Measurements from ENCODE around the gene REV3L. TPM values are rescaled to one million over a fixed set of nuclear protein-coding genes. Genes with fewer than 3 reads are reported as not detected.

REV3L gene
- total RNA-seq, 1 experiment from 2014 or later: 5.3 TPM

DNA sequence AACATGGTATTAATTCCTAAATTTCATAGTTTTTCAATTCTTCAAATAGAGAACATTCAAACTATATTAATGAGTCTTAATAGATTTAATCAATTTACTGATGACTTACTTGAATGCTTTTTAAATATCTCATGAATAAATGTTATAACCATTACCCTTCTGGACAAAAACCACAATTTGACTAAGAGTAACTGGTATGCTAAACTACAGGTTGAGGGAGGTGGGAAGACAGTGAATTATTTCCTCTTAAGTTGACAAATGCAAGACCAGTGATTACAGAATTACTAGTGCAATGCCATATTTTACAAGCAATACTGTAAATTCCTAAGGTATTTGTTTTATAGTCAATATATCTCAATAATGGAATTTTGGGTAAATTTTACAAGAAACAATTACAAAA, 65.1 kb downstream of the REV3L start:
- Histone ChIP-seq H3K79me2 (ENCODE audit: insufficient read depth, low read length) (no peaks in the 10 kb centered on the region), H2BK20ac (ENCODE audit: low read depth, low read length, poor library complexity, severe bottlenecking) (no peak overlapping the region), H3K23me2 (ENCODE audit: insufficient read length, low read depth, low read length, poor library complexity, severe bottlenecking) (no peaks in the 10 kb centered on the region), H3T11ph (ENCODE audit: low read length) (no peak overlapping the region), H3K4me1 (ENCODE audit: insufficient read depth, low read length) (no peaks in the 10 kb centered on the region), H2AK5ac (ENCODE audit: insufficient read length, low read length) (no peak overlapping the region), H3K18ac (ENCODE audit: insufficient read length, low read depth, low read length) (no peak overlapping the region), H3K27ac (ENCODE audit: insufficient read length, low read depth, low read length) (no peak overlapping the region), H4K91ac (ENCODE audit: insufficient read length, low read depth, low read length) (no peak overlapping the region), H3K56ac (ENCODE audit: insufficient read length, low read depth, low read length) (no peak overlapping the region), H2BK12ac (ENCODE audit: insufficient read length, low read depth, low read length) (no peak overlapping the region), H3K27me3 (ENCODE audit: insufficient read depth, low read length) (no peaks in the 10 kb centered on the region), H2BK120ac (ENCODE audit: low read depth, low read length, poor library complexity, severe bottlenecking) (no peak overlapping the region), H3K4me2 (ENCODE audit: insufficient read depth, insufficient read length, low read length) (no peak overlapping the region), H2AFZ (ENCODE audit: low read length) (no peak overlapping the region), H3K14ac (ENCODE audit: insufficient read depth, low read length) (no peak overlapping the region), H4K20me1 (ENCODE audit: control insufficient read depth, insufficient read depth, insufficient read length) (no peaks in the 10 kb centered on the region), H3K79me1 (ENCODE audit: insufficient read depth, low read depth, low read length, poor library complexity, severe bottlenecking) (no peaks in the 10 kb centered on the region), H2BK5ac (ENCODE audit: insufficient read length, low read length) (no peak overlapping the region), H4K5ac (ENCODE audit: insufficient read length, low read depth, low read length) (no peak overlapping the region), H3K9ac (ENCODE audit: extremely low read depth, insufficient read length, low read length) (no peak overlapping the region), H3K9me3 (ENCODE audit: control insufficient read depth, low read depth, low read length) (no peaks in the 10 kb centered on the region), H4K8ac (replicated peaks; ENCODE audit: insufficient read length, low read depth, low read length) (no peak overlapping the region), H3K4ac (ENCODE audit: low read depth, low read length) (no peak overlapping the region), H2BK15ac (ENCODE audit: low read depth, low read length) (no peak overlapping the region), H3K23ac (ENCODE audit: insufficient read length, low read depth, low read length) (no peak overlapping the region)
- no peak for DNase-seq
- no peaks in the 10 kb centered on the region for H3K9me3 Mint-ChIP-seq
- H3K36me3 Mint-ChIP-seq (ENCODE audit: insufficient read depth in 1 of 3, low read depth in 3 of 3): no peaks in the 10 kb centered on the region
- TF ChIP-seq, protein P1, sequence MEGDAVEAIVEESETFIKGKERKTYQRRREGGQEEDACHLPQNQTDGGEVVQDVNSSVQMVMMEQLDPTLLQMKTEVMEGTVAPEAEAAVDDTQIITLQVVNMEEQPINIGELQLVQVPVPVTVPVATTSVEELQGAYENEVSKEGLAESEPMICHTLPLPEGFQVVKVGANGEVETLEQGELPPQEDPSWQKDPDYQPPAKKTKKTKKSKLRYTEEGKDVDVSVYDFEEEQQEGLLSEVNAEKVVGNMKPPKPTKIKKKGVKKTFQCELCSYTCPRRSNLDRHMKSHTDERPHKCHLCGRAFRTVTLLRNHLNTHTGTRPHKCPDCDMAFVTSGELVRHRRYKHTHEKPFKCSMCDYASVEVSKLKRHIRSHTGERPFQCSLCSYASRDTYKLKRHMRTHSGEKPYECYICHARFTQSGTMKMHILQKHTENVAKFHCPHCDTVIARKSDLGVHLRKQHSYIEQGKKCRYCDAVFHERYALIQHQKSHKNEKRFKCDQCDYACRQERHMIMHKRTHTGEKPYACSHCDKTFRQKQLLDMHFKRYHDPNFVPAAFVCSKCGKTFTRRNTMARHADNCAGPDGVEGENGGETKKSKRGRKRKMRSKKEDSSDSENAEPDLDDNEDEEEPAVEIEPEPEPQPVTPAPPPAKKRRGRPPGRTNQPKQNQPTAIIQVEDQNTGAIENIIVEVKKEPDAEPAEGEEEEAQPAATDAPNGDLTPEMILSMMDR (conservative IDR thresholded peaks at IDR 0.05): no peak
- H3K27ac Mint-ChIP-seq: no peak overlapping the region
- no peak overlapping the region for H3K4me3 Mint-ChIP-seq
- peaks cover 0 to 6% of the 10 kb centered on the region in 2 experiments; a peak in 1 of 4 replicates for H3K4me1 Mint-ChIP-seq
- H3K27me3 Mint-ChIP-seq (ENCODE audit: low read depth): no peaks in the 10 kb centered on the region

Data from H9 (cell line).